B cell (primary cell): ENCODE results near the gene ZFP3. TPM values are rescaled to one million over a fixed set of nuclear protein-coding genes. Genes with fewer than 3 reads are reported as not detected.

Source experiments
- ATAC-seq: fragments of 200-7000 bp; cut with Tn5 transposase; one replicate; pipeline ENCODE4 v1.10.0; 2021; ENCODE audit warnings: low read depth, mild to moderate bottlenecking, moderate number of reproducible peaks, moderate library complexity
- CTCF ChIA-PET: fragments of 350-600 bp; sonication (Branson Sonifier 250); formaldehyde crosslinking; loops from one replicate; lab custom pipeline; 2021; ENCODE audit warnings: antibody characterized with exemption, inconsistent platforms; lab: Charles Lee
- POLR2A ChIA-PET: fragments of 350-600 bp; sonication (Branson Sonifier 250); formaldehyde crosslinking; loops from one replicate; lab custom pipeline; 2021; ENCODE audit warnings: antibody characterized with exemption; lab: Charles Lee
- DNase-seq: peaks from one replicate; pipeline ENCODE4 v3.0.0; 2013
- H2AFZ ChIP-seq: 2 replicates; pipeline ENCODE4 v1.6.1; 2012; ENCODE audit warnings: mild to moderate bottlenecking, low read depth, low read length; ENCODE audit not compliant: insufficient read depth, poor library complexity, severe bottlenecking
- H3K27ac ChIP-seq, 2 donors: 1 replicate in 1 of 2; 2 replicates in 1 of 2; pipeline ENCODE4 v1.5.1; 2012 to 2013; ENCODE audit warnings: low read length in 2 of 2, mild to moderate bottlenecking in 2 of 2, moderate library complexity in 1 of 2
- H3K27me3 ChIP-seq, 4 experiments: fragments of 200-600 bp in 1 of 4; sonication (generic) in 1 of 4; replicated peaks in 1 of 4; 1 replicate in 2 of 4; 2 replicates in 2 of 4; pipeline versions ENCODE4 v1.6.1 to v1.7.0; 2013 to 2016; ENCODE audit warnings: low read length in 3 of 4, mild to moderate bottlenecking in 2 of 4, mixed read lengths in 1 of 4, moderate library complexity in 1 of 4; ENCODE audit not compliant: insufficient read depth in 4 of 4, control insufficient read depth in 3 of 4; ENCODE audit errors: control extremely low read depth in 1 of 4
- H3K36me3 ChIP-seq, 2 experiments: replicated peaks in 1 of 2; 1 replicate in 1 of 2; 2 replicates in 1 of 2; pipeline versions ENCODE4 v1.6.1 to v1.7.1; 2013; ENCODE audit warnings: low read length in 1 of 2; ENCODE audit not compliant: insufficient read depth in 2 of 2, control insufficient read depth in 1 of 2; ENCODE audit errors: control extremely low read depth in 1 of 2, extremely low read depth in 1 of 2
- H3K4me1 ChIP-seq, 2 donors: fragments of 200-600 bp in 1 of 2; sonication (generic) in 1 of 2; 1 replicate in 1 of 2; 2 replicates in 1 of 2; pipeline versions ENCODE4 v1.5.1 to v1.6.1; 2013 to 2017; ENCODE audit warnings: low read length in 2 of 2; ENCODE audit not compliant: control insufficient read depth in 2 of 2, insufficient read depth in 2 of 2
- H3K4me2 ChIP-seq: replicated peaks from 2 replicates; pipeline ENCODE3; 2012; ENCODE audit warnings: mild to moderate bottlenecking, low read depth, low read length; ENCODE audit not compliant: poor library complexity, severe bottlenecking
- H3K4me3 ChIP-seq, 5 experiments: fragments of 200-600 bp in 1 of 5; sonication (generic) in 1 of 5; 1 replicate in 3 of 5; 2 replicates in 2 of 5; pipeline versions ENCODE4 v1.5.1 to v1.7.0; 2011 to 2016; ENCODE audit warnings: low read length in 4 of 5, mild to moderate bottlenecking in 4 of 5, low read depth in 2 of 5, control low read depth in 1 of 5, moderate library complexity in 1 of 5; ENCODE audit not compliant: insufficient read depth in 1 of 5; ENCODE audit errors: control extremely low read depth in 1 of 5, extremely low read depth in 1 of 5
- H3K79me2 ChIP-seq: fragments of 200-600 bp; sonication (generic); one replicate; pipeline ENCODE4 v1.6.0; 2016; ENCODE audit warnings: low read length; ENCODE audit not compliant: control insufficient read depth, insufficient read depth
- H3K9ac ChIP-seq: fragments of 200-600 bp; sonication (generic); 2 replicates; pipeline ENCODE4 v1.6.1; 2017; ENCODE audit warnings: mild to moderate bottlenecking, low read length, moderate library complexity
- H3K9me3 ChIP-seq, 3 donors: one replicate each; pipeline versions ENCODE4 v1.6.1 to v1.7.1; 2013; ENCODE audit warnings: low read length in 2 of 3; ENCODE audit not compliant: control insufficient read depth in 2 of 3, insufficient read depth in 1 of 3; ENCODE audit errors: control extremely low read depth in 1 of 3
- H4K20me1 ChIP-seq: 2 replicates; pipeline ENCODE4 v1.6.0; 2012; ENCODE audit warnings: mild to moderate bottlenecking, low read length; ENCODE audit not compliant: insufficient read depth, control insufficient read depth, poor library complexity, severe bottlenecking
- H3K27ac Mint-ChIP-seq: one replicate; pipeline ENCODE4 v1.8.0; 2021; ENCODE audit warnings: mixed read lengths
- H3K27me3 Mint-ChIP-seq: one replicate; pipeline ENCODE4 v1.8.0; 2021; ENCODE audit warnings: mixed read lengths
- H3K4me1 Mint-ChIP-seq: one replicate; pipeline ENCODE4 v1.8.0; 2021; ENCODE audit warnings: mixed read lengths
- H3K4me3 Mint-ChIP-seq: one replicate; pipeline ENCODE4 v1.8.0; 2021; ENCODE audit warnings: mixed read lengths
- H3K9me3 Mint-ChIP-seq: one replicate; pipeline ENCODE4 v1.8.0; 2022; ENCODE audit warnings: mixed read lengths; ENCODE audit not compliant: insufficient read depth
- CTCF ChIP-seq: fragments of 200-600 bp; IDR thresholded peaks from one replicate; pipeline ENCODE4 v1.8.0; 2022; ENCODE audit warnings: antibody characterized with exemption, mild to moderate bottlenecking
- EZH2 ChIP-seq: IDR thresholded peaks from 2 replicates; pipeline ENCODE4 v1.6.1; 2012; ENCODE audit warnings: borderline replicate concordance, low read depth, mild to moderate bottlenecking, moderate library complexity, low read length; ENCODE audit not compliant: insufficient read depth, poor library complexity, severe bottlenecking
- WGBS: methylation state at CpG from one replicate; pipeline ENCODE4 v1.1.5; 2013; ENCODE audit warnings: missing lambda C conversion rate; ENCODE audit not compliant: insufficient coverage; 5-methylcytosine and 5-hydroxymethylcytosine counted together
- intact Hi-C: fragments of 100-400 bp; cut with micrococcal nuclease; formaldehyde crosslinking; loops from one replicate; pipeline ENCODE4 v1.10.0; 2022
- polyA plus RNA-seq: library from polyadenylated mRNA; depleted of rRNA; stranded (reverse); fragments of >200 nt; gene quantifications from 2 replicates; pipeline ENCODE4 v1.2.3, GENCODE V29; 2012
- total RNA-seq, 2 donors: library from RNA; stranded (reverse); fragments of 120-200 nt in 1 of 2; gene quantifications; 1 replicate in 1 of 2; 2 replicates in 1 of 2; pipeline versions ENCODE4 v1.2.3 to v1.2.4, GENCODE V29; 2013 to 2022

ZFP3 gene
- total and polyA plus RNA-seq, 2 donors (not counting 1 experiment from before 2014, with no cell fraction given): 5.1 to 15.8 TPM

- Mint-ChIP-seq H3K4me3 (peak overlapping the region; percentile 66), H3K27me3 (peaks cover 40% of the 10 kb centered on the region), H3K9me3 (no peaks in the 10 kb centered on the region), H3K4me1 (peaks cover 11% of the 10 kb centered on the region), H3K27ac (peak overlapping the region; percentile 61)
- Histone ChIP-seq H3K9me3 (peaks cover 0 to 17% (median 0%) of the 10 kb centered on the region in 3 donors), H3K36me3 (no peaks in the 10 kb centered on the region), H3K4me1 (peaks cover 7 to 10% of the 10 kb centered on the region in 2 donors), H3K27me3 (peaks cover 0 to 17% (median 6%) of the 10 kb centered on the region in 4 experiments), H3K9ac (peak overlapping the region; percentile 50), H4K20me1 (no peaks in the 10 kb centered on the region), H3K79me2 (no peaks in the 10 kb centered on the region), H3K4me2 (peak overlapping the region; percentile 85), H2AFZ (peak overlapping the region; percentile 75), H3K4me3 (peak overlapping the region in 4 of 5 experiments; percentile 28 to 54 (median 44)), H3K27ac (no peak overlapping the region)
- ChIA-PET CTCF (no interaction called here), POLR2A (no interaction called here)
- intact Hi-C loops: no loop called here
- DNase-seq: peak; percentile 50
- ATAC-seq: peak; percentile 72
- peak; percentile 23 for TF ChIP-seq CTCF
- no peak for TF ChIP-seq EZH2
- WGBS: 11% methylated on average over 75 of the region's 75 CpGs
Observed at GRCh38 chr17:5122586-5123342, 44.5 kb downstream of the ZFP3 start.
